Stimulated activated CD4-positive, alpha-beta T cell treated with anti-CD3 and anti-CD28 coated beads, TNF-alpha, amount 100 ng/mL, for 48 hours (primary cell): ENCODE results near the gene ASF1B.

Experiments used
- DNase-seq, 3 donors: peaks; one replicate each; pipeline ENCODE4 v3.0.0-alpha.2; 2020; ENCODE audit warnings: low read depth in 3 of 3

The ASF1B gene

GRCh38 chr19:14088634-14089411, 47.6 kb downstream of the ASF1B start:
- no peak for DNase-seq

DNA sequence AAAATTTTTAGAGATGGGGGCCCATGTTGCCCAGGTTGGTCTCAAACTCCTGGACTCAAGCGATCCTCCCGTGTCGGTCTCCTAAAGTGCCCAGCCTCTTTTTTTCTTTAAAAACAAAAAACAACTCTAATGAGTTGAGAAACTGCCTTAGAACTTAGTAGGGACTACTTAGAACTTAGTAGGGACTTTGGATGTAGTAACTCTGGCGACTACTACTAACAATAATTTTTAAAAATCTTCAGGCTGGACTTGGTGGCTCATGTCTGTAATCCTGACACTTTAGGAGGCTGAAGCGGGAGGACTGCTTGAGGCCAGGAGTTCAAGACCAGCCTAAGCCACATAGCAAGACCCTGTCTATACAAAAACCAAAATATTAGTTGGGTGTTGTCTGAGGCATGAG, 50.3 kb downstream of the ASF1B start:
- DNase-seq: no peak

- no peak for DNase-seq
Observed at GRCh38 chr19:14085309-14085995, 50.9 kb downstream of the ASF1B start, which contains the start of gene C19orf67. Gene C19orf67, minus strand, starts transcription at chr19:14085783. Its CDS starts 156 bp downstream, at chr19:14085627.

DNA sequence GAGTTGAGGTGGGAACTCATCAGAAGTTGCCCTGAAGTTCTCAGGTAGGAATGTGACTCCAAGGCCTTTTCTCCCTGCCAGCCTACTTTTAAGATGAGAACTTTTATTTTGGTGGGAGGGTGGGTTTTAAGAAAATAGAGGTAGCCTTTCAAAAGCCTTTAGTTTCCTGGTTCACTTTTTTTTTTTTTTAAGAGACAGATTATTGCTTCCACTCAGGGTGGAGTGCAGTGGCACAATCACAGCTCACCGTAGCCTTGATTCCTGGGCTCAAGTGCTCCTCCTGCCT, 53.8 kb downstream of the ASF1B start:
- DNase-seq: no peak

DNA sequence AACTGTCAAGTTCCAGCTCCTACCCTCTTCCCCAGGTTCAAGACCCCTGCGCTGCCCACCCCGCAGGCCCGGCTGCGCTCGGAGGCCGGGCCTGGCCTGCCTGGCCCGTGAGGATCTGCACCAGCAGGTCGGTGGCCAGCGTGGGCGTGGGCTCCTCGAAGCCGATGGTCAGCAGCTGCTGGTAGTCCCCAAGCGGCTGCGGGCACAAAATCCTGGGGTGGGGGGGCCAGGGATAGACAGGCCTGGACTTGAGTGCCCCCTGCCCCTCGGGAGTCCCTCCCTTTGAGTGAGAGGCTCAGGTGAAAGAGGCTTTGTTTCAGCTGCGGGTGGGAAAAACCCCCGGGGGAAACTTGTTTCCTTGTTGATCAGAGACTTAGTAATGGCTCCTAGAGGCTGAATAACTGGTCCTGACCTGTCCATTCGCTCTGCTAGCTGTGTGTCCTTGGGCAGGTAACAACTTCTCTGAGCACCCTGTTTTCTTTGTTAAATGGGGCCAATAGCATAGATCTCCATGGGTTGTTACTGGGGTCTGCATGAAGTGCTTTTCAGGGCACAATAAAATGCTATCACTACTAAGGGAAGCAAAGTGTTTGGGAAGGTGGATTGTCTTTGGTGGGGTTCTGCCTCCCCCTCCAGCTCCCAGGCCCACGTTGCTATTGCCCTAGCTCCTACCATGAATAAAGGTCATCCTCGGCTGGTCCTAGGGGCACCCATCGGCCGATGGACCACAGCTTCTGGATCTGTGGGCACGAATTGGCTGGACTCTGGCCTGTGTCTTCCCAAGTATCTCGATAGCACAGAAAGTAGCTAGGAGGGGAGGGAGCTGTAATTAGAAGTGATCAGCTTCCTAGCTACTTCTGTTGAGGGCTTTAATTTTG, 54.4 kb downstream of the ASF1B start:
- no peak for DNase-seq

- peak; percentile 96 to 99 (median 98) for DNase-seq
Observed at GRCh38 chr19:14080887-14081796, 55.2 kb downstream of the ASF1B start.

- no peak for DNase-seq
Observed at GRCh38 chr19:14078411-14078810, 58.0 kb downstream of the ASF1B start.

GRCh38 chr19:14073925-14074838, 62.2 kb downstream of the ASF1B start:
- DNase-seq: peak in 1 of 3 donors; percentile 40

DNA sequence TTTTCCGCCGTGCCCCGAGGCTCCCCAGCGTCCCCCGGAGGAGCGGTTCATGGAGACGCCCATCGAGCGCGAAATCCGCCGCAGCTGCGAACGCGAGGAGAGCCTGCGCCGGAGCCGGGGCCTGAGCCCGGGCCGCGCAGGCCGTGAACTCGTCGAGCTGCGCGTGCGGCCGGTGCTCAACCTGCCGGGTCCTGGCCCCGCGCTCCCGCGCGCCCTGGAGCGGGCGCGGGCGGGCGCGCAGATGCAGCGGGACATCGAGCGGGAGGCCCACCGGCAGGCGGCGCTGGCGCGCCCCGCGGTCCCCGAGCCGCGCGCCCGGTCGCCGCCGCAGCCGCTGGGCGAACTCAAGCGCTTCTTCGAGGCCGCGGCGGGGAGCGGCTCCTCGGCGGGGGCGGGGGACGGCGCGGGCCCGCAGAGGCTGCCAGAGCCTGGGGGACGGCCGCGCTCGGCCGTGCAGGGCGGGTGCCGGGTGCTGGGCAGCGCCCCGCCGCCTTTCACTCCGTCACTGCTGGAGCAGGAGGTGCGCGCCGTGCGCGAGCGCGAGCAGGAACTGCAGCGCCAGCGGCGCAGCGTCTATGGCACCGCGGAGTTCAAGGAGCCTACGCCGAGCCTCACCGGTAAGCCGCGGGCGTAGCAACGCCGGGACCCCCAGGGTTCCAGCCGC, 63.0 kb downstream of the ASF1B start:
- DNase-seq: peak; percentile 54 to 73 (median 65)

GRCh38 chr19:14072535-14073260, 63.7 kb downstream of the ASF1B start, which contains the start of gene MISP3:
Gene MISP3, plus strand, starts transcription at chr19:14072786. Its CDS starts 524 bp downstream, at chr19:14073310.
- DNase-seq: peak in 1 of 3 donors; percentile 41

DNA sequence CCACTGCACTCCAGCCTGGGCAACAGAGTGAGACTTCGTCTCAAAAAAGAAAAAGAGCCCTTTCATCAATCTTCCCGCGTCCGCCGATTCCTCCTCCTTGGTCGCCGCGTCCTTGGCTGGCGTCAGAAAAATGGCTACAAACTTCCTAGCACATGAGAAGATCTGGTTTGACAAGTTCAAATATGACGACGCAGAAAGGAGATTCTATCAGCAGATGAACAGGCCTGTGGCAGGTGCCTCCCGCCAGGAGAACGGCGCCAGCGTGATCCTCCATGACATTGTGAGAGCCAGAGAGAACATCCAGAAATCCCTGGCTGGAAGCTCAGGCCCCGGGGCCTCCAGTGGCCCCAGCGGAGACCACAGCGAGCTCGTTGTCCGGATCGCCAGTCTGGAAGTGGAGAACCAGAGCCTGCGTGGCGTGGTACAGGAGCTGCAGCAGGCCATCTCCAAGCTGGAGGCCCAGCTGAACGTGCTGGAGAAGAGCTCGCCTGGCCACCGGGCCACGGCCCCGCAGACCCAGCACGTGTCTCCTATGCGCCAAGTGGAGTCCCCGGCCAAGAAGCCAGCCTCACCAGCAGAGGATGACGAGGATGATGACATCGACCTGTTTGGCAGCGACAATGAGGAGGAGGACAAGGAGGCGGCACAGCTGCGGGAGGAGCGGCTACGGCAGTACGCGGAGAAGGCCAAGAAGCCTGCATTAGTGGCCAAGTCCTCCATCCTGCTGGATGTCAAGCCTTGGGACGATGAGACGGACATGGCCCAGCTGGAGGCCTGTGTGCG, 65.9 kb downstream of the ASF1B start:
- no peak for DNase-seq
